ENCODE measurements around the gene SLC4A7.
"Not testable (repeated sequence)": the region's sequence is repeated elsewhere in the genome, so short reads cannot be mapped to it uniquely, and the experiment has no call there.

Gene SLC4A7

DNA sequence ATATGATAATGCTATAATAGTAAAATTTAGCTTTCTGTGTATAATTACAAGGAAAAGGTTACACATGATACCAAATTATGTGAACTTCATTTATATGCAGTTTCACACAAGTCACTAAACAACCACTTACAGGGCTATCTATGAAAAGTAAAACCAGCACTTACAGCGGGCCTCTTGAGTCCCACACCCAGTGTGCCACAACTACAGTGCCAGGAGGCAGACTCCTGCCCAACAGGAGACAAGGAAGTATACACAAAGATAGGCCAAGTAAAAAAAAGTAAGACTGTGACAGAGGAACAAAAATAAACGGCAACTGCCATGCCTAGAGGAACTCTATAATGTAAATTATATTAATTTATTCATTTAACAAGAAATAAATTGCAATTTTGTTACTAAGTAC lies 61.6 kb downstream of the SLC4A7 start:
- H3K4me3 ChIP-seq (ENCODE audit: low read depth, low read length): no peak overlapping the region
- no peak for DNase-seq (ENCODE audit: low read depth)
- TF ChIP-seq, protein P1, sequence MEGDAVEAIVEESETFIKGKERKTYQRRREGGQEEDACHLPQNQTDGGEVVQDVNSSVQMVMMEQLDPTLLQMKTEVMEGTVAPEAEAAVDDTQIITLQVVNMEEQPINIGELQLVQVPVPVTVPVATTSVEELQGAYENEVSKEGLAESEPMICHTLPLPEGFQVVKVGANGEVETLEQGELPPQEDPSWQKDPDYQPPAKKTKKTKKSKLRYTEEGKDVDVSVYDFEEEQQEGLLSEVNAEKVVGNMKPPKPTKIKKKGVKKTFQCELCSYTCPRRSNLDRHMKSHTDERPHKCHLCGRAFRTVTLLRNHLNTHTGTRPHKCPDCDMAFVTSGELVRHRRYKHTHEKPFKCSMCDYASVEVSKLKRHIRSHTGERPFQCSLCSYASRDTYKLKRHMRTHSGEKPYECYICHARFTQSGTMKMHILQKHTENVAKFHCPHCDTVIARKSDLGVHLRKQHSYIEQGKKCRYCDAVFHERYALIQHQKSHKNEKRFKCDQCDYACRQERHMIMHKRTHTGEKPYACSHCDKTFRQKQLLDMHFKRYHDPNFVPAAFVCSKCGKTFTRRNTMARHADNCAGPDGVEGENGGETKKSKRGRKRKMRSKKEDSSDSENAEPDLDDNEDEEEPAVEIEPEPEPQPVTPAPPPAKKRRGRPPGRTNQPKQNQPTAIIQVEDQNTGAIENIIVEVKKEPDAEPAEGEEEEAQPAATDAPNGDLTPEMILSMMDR (IDR thresholded peaks at IDR 0.05; ENCODE audit: control insufficient read depth, extremely low read depth, insufficient read depth): no peak

GRCh38 chr3:27415202-27415601 lies 69.0 kb downstream of the SLC4A7 start:
- H3K4me3 ChIP-seq (ENCODE audit: low read depth, low read length): no peak overlapping the region
- no peak for DNase-seq (ENCODE audit: low read depth)
- TF ChIP-seq, protein P1 (IDR thresholded peaks at IDR 0.05; ENCODE audit: control insufficient read depth, extremely low read depth, insufficient read depth): no peak

DNA sequence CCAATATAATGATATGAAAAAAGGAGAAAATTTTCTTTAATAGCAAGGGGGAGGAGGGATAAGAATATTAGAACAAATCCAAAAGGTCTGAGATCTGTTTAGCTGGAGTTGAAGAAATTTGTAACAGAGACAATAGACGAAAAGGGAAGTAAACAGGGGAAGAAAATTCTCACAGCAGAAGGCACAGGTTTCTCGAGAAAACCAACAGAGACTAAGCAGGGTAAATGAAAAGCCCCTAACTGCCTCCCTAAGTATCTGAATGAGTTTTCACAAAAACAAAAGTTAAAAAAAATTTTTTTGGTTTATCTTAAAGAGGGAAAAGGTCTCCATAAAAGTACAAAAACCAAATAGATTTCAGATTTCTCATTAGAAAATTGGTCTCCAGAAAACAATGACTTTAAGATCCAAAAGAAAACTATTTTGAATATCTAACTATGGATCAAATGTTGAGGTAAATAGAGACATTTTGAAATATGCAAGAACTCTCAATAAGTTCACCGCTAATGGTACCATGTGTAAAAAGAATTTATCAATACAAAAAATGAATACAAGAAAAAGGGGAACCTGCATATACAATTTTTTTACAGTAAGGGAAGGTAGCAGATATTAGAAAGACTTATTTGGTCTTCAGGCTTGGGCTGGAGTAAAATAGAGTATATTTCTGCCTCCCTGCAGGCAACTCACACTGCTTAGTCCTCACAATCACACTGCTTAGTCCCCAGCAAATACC lies 91.1 kb downstream of the SLC4A7 start:
- no peak overlapping the region for H3K4me3 ChIP-seq (ENCODE audit: low read depth, low read length)
- no peak for DNase-seq (ENCODE audit: low read depth)
- TF ChIP-seq, protein P1 (IDR thresholded peaks at IDR 0.05; ENCODE audit: control insufficient read depth, extremely low read depth, insufficient read depth): no peak

DNA sequence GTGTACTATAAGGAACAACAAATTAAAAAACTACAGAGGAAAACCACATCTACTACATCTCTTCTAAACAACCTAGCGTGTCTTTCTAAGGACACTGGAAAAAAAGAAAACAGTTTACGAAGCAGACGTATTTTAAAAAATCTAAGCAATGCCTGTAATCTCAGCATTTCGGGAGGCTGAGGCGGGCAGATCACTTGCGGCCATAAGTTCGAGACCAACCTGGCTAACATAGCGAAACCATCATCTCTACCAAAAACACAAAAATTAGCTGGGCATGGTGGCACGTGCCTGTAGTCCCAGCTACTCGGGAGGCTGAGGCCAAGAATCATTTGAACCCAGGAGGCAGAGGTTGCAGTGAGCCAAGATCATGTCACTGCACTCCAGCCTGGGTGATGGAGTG lies 91.8 kb downstream of the SLC4A7 start:
- H3K4me3 ChIP-seq (ENCODE audit: low read depth, low read length); DNase-seq (ENCODE audit: low read depth): not testable (repeated sequence)

DNA sequence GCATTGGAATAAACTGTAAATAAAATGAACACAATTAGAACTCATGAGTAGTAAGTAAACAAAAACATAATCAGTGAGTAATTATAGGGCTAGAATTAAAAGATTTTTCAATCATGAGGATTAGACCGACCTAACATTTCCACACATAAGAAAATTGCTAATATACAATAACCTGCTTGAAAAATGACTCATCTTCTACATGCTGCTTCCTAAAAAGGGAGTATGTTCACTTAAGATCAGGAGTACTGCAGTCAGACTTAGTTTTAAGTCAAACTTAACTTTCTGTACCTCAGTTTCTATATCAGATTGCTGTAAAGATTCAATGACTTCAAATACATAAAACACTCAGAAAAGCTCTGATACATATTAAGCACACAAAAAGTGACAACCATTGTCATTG lies 92.4 kb downstream of the SLC4A7 start:
- no peak overlapping the region for H3K4me3 ChIP-seq (ENCODE audit: low read depth, low read length)
- no peak for DNase-seq (ENCODE audit: low read depth)
- TF ChIP-seq, protein P1 (IDR thresholded peaks at IDR 0.05; ENCODE audit: control insufficient read depth, extremely low read depth, insufficient read depth): no peak

- TF ChIP-seq, protein P1 (IDR thresholded peaks at IDR 0.05; ENCODE audit: control insufficient read depth, extremely low read depth, insufficient read depth): no peak
- no peak for DNase-seq (ENCODE audit: low read depth)
- H3K4me3 ChIP-seq (ENCODE audit: low read depth, low read length): no peak overlapping the region
Measured at GRCh38 chr3:27387625-27388024, 96.6 kb downstream of the SLC4A7 start.

GRCh38 chr3:27385504-27385903 lies 98.7 kb downstream of the SLC4A7 start:
- TF ChIP-seq, protein P1 (IDR thresholded peaks at IDR 0.05; ENCODE audit: control insufficient read depth, extremely low read depth, insufficient read depth): no peak
- DNase-seq (ENCODE audit: low read depth): no peak
- H3K4me3 ChIP-seq (ENCODE audit: low read depth, low read length): no peak overlapping the region
